Measurements from ENCODE around the gene HTR4.
"Not testable (repeated sequence)": the region's sequence is repeated elsewhere in the genome, so short reads cannot be mapped to it uniquely, and the experiment has no call there.

Gene HTR4

GRCh38 chr5:148599187-148599586, 55.1 kb downstream of the HTR4 start:
- no peak for DNase-seq

DNA sequence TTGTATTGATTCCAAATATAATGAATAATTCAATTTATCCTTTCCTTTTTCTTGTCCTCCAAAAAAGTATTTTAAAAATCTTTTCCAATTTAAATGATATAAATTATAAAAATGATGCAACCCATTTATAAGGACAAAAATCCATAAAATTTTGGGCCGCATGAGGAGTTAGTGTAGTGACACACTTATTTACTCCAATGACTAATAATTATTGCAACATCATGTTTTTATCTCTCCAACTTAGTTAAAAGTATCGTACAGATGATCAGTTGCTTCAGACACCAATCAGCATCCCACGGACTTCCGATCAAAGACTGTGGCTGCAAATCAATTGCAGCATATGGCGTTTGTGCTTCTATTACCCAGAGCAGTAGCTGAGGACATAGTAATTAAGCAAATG, 58.6 kb downstream of the HTR4 start:
- DNase-seq = no peak

DNA sequence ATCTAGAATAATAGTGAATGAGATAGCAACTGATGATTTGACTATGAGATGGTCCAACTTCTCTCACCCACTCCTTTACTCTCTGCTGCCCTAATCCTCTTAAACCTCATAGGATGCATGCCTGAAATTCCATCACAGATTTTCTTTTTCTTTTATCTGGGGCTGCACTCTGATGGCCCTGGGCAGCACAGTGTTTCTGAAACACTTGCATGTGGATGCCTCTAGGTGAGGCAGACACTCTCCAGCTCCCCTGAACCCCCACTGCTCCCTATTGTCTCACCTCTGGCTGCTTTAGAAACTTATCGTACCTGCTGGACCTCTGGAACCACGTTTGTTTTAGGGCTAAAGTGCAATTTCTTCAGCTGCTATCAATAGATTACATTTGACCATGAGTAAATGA, 67.5 kb downstream of the HTR4 start:
- no peak for DNase-seq

DNA sequence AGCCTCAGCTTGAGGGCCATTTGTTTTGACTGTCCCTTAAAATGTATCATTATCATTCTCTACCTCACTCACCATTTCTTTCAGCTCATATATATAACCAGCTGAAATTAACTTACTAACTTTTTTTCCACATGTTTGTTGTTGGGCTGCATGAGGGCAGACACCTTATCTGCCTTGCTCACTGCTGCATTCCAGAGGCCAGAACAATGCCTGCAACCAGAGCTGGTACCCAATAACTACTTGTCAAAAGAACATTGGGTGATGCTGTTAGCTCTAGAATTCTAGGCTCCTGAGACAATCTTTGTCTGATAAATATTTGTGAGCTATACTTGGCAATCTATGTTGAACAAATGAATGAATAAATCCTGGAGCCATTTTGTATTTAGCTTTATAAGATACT, 68.3 kb downstream of the HTR4 start:
- DNase-seq = no peak

DNA sequence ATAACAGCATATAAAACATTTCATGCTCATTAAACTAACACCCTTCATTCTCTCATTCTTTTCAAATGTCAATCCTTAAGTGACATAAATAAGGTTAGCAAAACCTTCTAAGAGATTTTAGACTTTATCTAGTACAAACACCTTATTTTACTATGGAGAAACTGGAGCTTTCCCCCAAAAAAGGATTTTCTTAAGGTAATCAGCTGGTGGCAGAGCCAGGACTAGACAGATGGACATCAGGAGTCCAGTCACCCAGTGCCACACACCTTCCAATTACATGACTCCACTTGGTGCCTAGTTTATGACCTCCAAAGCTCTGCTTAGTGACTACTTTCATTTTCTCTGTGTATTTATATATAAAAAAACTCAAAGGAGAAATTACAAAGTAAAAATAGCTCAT, 70.2 kb downstream of the HTR4 start:
- no peak for DNase-seq

DNA sequence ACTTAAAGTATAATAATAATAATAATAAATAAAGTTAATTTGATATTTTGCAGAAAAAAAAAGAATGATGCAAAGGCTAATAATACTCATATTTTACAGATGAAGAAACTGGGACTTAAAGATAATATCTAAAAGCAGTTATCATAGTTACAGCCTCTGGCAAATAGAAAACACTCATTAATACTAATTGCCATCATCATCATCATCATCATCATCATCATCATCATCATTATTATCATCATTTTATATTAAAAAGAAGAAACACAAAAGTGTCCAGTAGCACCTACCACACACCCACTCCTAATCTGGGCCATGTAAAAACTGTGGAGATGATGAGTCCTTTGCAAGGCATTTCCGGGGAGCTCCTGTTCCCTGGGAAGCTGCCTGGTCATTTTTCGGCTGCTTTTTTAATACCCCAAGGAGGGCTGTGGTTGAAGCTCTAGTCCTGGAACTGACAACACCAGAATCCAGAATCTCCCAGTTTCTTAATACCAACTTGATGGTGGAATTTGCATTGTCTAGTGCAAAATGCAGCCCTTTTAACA, 70.8 kb downstream of the HTR4 start:
- no peak for DNase-seq

DNA sequence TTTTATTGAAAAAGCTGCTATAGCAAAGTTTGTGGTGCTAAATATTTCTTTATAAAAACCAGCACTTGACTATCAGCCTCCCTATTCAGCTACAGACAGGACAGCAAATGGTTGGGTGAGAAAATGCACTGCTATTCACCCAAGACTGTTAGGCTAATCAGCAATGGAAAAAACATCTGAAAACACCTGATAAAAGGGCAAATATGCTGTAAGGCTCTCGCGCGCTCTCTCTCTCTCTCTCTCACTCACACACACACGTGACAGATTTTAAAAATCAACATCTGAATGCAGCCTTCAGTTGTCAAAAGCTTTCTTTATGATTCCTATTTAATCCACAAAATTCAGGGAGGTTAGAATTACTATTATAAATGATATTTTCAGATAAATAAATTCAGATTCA, 80.2 kb downstream of the HTR4 start:
- DNase-seq = no peak

GRCh38 chr5:148573374-148573773, 81.0 kb downstream of the HTR4 start:
- DNase-seq = no peak

GRCh38 chr5:148569948-148570347, 84.4 kb downstream of the HTR4 start:
- no peak for DNase-seq

GRCh38 chr5:148565148-148565547, 89.2 kb downstream of the HTR4 start:
- DNase-seq = no peak

GRCh38 chr5:148563021-148563420, 91.3 kb downstream of the HTR4 start:
- no peak for DNase-seq

DNA sequence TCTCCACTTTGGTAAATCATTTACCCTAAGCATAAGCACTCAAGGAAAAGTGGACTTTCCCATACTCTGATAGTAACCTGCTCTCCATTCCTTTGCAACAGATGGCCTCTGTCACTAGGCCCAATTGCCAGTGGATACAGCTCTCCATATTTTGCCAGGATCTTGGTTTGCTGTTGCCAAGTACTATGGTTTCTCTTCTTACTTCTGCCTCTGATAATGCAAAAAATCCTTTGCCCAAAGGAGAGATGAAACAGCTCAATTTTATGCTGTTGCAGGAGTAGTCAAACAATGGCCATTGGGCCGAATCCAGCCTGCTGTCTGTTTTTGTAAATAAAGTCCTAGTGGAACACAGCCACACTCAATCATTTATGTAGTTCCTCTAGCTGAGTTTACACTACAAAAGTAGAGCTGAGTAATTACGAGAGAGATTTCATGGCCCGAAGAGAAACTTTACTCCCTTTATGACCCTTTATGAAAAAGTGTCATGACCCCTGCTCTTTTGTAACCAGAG, 92.5 kb downstream of the HTR4 start:
- no peak for DNase-seq

DNA sequence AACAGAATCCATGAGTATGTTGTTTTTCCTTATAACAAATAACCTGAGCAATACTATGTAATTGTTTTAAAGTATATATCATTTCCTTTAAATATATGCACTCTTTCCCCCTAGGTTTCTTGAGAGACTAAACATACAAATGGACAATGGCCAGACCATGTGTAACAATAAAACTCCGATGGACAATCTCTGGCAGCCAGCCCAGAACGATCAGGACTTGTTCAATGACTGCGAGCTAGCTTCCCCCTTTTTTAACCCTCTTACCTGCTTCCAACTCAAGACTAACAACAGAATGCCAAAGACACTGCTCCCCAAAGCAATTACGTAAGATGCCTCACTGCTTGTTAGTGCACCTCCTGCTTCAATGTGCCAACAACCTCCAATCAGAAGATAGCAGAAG, 94.9 kb downstream of the HTR4 start:
- no peak for DNase-seq

GRCh38 chr5:148558892-148559291, 95.4 kb downstream of the HTR4 start:
- no peak for DNase-seq

DNA sequence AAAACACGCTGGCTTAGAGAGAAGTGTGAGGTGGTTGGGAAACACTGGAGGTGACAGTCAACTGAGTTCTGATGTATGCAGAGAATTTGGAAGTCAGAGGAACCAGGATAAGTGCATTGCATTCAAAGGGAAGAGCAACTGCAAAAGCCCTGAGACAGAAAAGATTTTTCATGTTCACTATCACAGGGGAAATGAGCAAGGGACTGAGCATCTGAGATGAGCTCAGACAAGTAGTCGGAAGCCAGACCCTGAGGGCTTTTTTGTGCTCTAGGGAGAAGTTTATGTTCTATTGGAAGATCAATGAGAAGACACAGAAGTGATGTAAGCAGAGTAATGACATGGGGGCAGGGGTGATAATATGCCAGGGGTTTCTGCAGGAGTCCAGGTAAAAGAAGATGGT, 97.5 kb downstream of the HTR4 start:
- DNase-seq = no peak

DNA sequence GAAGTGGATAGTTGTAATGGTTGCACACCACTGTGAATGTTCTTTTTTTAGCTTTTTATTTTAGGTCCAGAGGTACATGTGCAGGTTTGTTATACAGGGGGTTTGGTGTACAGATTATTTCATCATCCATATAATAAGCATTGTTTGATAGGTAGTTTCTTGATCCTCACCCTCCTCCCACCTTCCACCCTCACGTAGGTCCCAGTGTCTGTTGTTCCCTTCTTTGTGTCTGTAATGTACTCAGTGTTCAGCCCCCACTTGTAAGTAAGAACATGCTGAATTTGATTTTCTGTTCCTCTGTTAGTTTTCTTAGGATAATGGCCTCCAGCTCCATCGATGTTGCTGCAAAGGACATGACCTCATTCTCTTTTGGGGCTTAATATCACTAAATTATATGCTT, 99.7 kb downstream of the HTR4 start:
- DNase-seq = no peak

GRCh38 chr5:148543727-148544126, 110.6 kb downstream of the HTR4 start:
- no peak for DNase-seq

- no peak for DNase-seq
Observed at GRCh38 chr5:148542812-148543211, 111.5 kb downstream of the HTR4 start.

DNA sequence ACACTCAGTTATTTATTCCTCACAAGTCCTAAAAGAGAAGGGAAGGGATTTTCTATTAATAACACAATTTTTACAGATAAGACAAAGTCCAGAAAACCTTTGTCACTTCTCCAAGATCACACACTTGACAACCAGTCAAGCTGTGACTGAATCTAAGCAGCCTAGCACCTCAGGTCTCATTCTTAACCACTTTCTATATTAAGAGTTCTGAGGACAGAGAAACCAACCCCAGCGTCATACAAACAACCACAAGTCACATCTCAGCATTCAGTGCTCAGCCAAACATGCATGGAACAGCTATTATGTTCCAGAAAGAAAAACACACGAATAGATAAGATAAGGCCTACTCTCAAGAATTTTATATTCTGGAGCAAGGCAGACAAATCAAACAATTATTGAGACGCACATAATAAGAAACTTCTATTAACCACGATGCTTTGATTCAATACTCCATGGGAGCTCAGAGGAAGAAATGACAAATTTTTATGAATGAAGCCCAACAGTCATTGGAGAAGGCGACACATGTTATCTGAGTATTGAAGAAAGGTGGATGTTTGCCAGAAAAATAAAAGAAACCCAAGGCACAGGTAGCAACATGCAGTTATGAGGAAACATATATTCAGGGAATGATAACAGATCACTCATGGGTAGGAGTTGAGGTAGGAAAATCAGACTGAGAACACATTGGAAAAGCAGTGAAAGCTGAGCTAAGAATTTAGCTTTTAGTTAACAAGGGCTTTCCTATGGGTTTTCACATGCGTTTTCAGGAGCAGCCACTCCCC, 113.1 kb downstream of the HTR4 start:
- peak in 1 of 5 experiments; percentile 0 for DNase-seq

DNA sequence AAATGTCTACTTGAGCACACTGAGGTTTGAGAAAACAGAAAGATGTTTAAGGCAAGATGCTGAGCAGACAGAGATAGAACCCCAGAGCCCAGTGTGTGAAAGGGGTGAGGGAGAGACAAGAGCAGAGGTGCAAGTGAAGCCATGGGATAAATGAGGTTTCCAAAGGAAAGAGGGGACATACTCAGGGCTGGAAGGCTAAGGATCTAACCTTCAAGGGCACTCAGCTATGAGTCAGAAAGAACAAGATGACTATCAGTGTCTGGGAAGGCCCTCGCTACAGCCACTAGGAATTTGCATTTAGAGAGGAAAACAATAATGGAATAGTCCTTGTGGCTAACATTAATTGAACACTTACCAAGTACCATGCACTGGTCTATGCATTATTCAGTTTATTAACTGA, 113.7 kb downstream of the HTR4 start:
- no peak for DNase-seq

- DNase-seq = no peak
Observed at GRCh38 chr5:148539851-148540250, 114.5 kb downstream of the HTR4 start.

GRCh38 chr5:148535190-148535589, 119.1 kb downstream of the HTR4 start:
- DNase-seq = no peak

DNA sequence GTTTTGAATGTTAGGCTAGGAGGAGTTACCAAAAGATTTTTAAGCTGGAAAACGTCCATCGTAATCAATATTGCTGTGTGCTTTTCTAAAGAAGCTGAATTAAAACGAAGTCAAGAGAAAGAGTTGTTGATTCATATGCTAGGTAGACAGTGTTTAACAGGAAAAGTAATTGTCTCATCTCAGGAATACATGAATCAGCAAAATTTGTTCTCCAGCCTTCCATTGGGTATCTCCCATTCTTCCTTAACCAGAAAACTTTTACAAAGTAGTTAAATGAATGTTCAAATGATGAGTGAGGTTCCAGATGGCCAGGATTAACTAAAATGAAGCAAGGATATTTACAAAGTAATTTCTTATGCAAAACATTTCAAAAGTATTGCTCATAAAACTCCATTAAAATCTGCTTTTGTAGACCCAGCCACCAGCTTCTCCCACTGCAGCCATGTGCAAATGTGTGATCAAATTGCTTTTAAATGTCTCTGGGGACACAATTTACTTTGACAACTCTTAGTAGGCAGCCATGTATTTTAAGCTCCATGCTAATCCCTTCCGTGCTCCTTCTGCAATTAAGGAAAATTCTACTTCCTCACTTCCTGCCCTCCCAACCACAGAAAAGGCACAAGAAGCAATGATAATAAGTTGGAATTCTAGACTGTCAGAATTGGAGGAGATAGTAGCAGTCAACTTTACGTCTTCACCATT, 121.2 kb downstream of the HTR4 start:
- no peak for DNase-seq

GRCh38 chr5:148529450-148529849, 124.9 kb downstream of the HTR4 start:
- DNase-seq = not testable (repeated sequence)

All from T-helper 2 cell (primary cell).